ENCODE results near the gene CELA2A.

DNA sequence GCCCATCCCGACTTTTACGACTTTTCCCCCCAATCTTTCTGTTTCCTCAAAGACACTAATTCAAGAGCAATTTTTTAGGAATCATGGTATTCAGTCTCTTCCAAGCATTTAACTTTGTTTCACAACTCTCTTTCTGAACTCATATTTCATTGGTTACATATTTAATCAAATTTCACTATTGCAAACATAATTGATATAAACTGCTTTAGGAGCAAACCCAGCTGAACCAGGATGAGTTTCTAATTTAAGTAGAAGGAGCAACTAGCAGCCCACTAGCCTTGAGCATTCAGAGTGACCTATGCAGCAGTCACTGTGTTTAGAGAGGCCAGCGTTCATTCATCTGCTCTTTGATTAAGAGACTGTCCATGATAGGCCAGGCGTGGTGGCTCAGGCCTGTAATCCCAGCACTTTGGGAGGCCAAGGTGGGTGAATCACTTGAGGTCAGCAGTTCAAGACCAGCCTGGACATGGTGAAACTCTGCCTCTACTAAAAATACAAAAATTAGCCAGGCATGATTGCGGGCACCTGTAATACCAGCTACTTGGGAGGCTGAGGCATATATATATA, 21.2 kb downstream of the CELA2A start:
- TF ChIP-seq, protein P1, sequence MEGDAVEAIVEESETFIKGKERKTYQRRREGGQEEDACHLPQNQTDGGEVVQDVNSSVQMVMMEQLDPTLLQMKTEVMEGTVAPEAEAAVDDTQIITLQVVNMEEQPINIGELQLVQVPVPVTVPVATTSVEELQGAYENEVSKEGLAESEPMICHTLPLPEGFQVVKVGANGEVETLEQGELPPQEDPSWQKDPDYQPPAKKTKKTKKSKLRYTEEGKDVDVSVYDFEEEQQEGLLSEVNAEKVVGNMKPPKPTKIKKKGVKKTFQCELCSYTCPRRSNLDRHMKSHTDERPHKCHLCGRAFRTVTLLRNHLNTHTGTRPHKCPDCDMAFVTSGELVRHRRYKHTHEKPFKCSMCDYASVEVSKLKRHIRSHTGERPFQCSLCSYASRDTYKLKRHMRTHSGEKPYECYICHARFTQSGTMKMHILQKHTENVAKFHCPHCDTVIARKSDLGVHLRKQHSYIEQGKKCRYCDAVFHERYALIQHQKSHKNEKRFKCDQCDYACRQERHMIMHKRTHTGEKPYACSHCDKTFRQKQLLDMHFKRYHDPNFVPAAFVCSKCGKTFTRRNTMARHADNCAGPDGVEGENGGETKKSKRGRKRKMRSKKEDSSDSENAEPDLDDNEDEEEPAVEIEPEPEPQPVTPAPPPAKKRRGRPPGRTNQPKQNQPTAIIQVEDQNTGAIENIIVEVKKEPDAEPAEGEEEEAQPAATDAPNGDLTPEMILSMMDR (IDR thresholded peaks at IDR 0.05; ENCODE audit: extremely low read depth in 1 of 2, insufficient read depth in 1 of 2, low read depth in 1 of 2, low read length in 2 of 2), result no peak
- TF ChIP-seq POLR2A (IDR thresholded peaks at IDR 0.05; ENCODE audit: low read depth, low read length) (no peak), EZH2 (IDR thresholded peaks at IDR 0.05; ENCODE audit: borderline replicate concordance, low read depth, low read length, severe bottlenecking) (no peak)

All from endothelial cell of umbilical vein (primary cell).